Tibial artery (tissue), 4 donors: ENCODE measurements around the gene FER.
"Not testable (repeated sequence)": the region's sequence is repeated elsewhere in the genome, so short reads cannot be mapped to it uniquely, and the experiment has no call there.

Experiments used
- DNase-seq, 2 donors: peaks; one replicate each; pipeline ENCODE4 v3.0.0-alpha.2; 2019
- H3K27ac ChIP-seq, 2 donors: fragments of 200-600 bp; sonication (generic) in 1 of 2; 1 replicate in 1 of 2; 2 replicates in 1 of 2; pipeline ENCODE4 v1.5.1; 2018 to 2019; ENCODE audit warnings: mild to moderate bottlenecking in 1 of 2
- H3K27me3 ChIP-seq, 2 donors: fragments of 200-600 bp; sonication (generic) in 1 of 2; one replicate each; pipeline versions ENCODE4 v1.5.1 to v1.6.0; 2016 to 2019
- H3K36me3 ChIP-seq, 3 donors: fragments of 200-600 bp; sonication (generic) in 2 of 3; one replicate each; pipeline ENCODE4 v1.5.1; 2016 to 2019; ENCODE audit warnings: mild to moderate bottlenecking in 2 of 3
- H3K4me1 ChIP-seq, 4 donors: fragments of 200-600 bp; sonication (generic) in 2 of 4; 1 replicate in 3 of 4; 2 replicates in 1 of 4; pipeline ENCODE4 v1.5.1; 2016 to 2019
- H3K4me3 ChIP-seq, 2 donors: fragments of 200-600 bp; sonication (generic) in 1 of 2; 1 replicate in 1 of 2; 2 replicates in 1 of 2; pipeline ENCODE4 v1.5.1; 2018 to 2019; ENCODE audit warnings: mild to moderate bottlenecking in 2 of 2
- H3K9me3 ChIP-seq, 3 donors: fragments of 200-600 bp; sonication (generic) in 1 of 3; one replicate each; pipeline ENCODE4 v1.5.1; 2016 to 2019
- CTCF ChIP-seq, 2 experiments: fragments of 200-600 bp in 1 of 2; fragments of 450-650 bp in 1 of 2; IDR thresholded peaks; one replicate each; pipeline ENCODE4 v1.5.1; 2017 to 2019; ENCODE audit warnings: antibody characterized with exemption in 2 of 2, mild to moderate bottlenecking in 1 of 2, moderate library complexity in 1 of 2
- intact Hi-C: fragments of 100-400 bp; cut with DNase I; formaldehyde crosslinking; loops from one replicate; pipeline ENCODE4 v1.15.0; 2023; ENCODE audit warnings: low total_unique reads

The FER gene

GRCh38 chr5:108898257-108898656 lies 150.6 kb downstream of the FER start:
- no peaks in the 10 kb centered on the region for H3K9me3 ChIP-seq
- no peak for DNase-seq
- no peak overlapping the region for H3K4me3 ChIP-seq
- TF ChIP-seq CTCF (IDR thresholded peaks at IDR 0.05), result no peak
- H3K36me3 ChIP-seq, result peaks cover 3 to 23% (median 12%) of the 10 kb centered on the region in 3 donors
- H3K4me1 ChIP-seq, result no peaks in the 10 kb centered on the region
- no peak overlapping the region for H3K27ac ChIP-seq
- H3K27me3 ChIP-seq, result no peaks in the 10 kb centered on the region
- intact Hi-C loops, result no loop called here

DNA sequence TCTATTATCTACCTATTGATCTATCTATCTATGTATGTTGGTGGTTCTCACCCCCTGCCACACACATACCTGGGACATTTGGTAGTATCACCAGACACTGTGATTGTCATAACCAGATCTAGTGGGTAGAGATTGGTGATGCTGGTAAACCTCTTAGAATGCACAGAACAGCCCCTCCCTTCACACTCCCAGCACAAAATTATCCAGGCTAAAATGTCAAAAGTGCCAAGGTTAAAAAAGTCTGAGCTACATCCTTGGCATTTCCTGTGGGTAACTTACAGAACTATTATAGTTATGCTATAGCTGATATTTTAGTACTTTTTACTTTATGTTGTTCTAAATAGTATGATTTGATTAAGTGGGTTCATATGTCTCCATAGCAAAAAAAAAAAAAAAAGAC lies 151.0 kb downstream of the FER start:
- intact Hi-C loops, result no loop called here
- no peaks in the 10 kb centered on the region for H3K4me1 ChIP-seq
- H3K27me3 ChIP-seq, result no peaks in the 10 kb centered on the region
- H3K9me3 ChIP-seq, result no peaks in the 10 kb centered on the region
- no peak overlapping the region for H3K27ac ChIP-seq
- DNase-seq, result no peak
- no peak overlapping the region for H3K4me3 ChIP-seq
- H3K36me3 ChIP-seq, result peaks cover 3 to 20% (median 12%) of the 10 kb centered on the region in 3 donors
- no peak for TF ChIP-seq CTCF (IDR thresholded peaks at IDR 0.05)

DNA sequence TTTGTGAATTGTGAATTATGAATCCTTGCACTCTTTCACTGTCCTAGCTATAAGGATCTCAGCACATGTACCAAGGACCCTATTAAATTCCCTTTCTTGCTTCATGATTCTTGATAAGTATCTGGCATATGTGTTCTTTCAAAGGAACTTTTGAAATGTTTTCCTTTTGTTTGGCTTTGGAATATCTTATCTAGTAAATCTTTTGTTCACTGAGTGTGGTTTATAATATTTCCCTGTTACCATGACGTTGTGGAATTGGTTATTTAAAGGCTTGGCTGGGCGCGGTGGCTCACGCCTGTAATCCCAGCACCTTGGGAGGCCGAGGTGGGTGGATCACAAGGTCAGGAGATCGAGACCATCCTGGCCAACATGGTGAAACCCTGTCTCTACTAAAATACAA lies 151.5 kb downstream of the FER start:
- H3K4me1 ChIP-seq, H3K27me3 ChIP-seq, intact Hi-C loops, H3K9me3 ChIP-seq, DNase-seq, H3K4me3 ChIP-seq, H3K27ac ChIP-seq: not testable (repeated sequence)
- H3K36me3 ChIP-seq, result peaks cover 2 to 14% (median 10%) of the 10 kb centered on the region in 3 donors

- Histone ChIP-seq H3K9me3 (no peaks in the 10 kb centered on the region), H3K36me3 (peaks cover 0 to 10% (median 6%) of the 10 kb centered on the region in 3 donors), H3K4me1 (no peaks in the 10 kb centered on the region), H3K27ac (no peak overlapping the region), H3K4me3 (no peak overlapping the region), H3K27me3 (no peaks in the 10 kb centered on the region)
- TF ChIP-seq CTCF (IDR thresholded peaks at IDR 0.05), result no peak
- intact Hi-C loops, result no loop called here
- no peak for DNase-seq
These were observed 153.0 kb downstream of the FER start for GRCh38 chr5:108900668-108901067.

GRCh38 chr5:108905805-108906204 lies 158.1 kb downstream of the FER start:
- no peak overlapping the region for H3K27ac ChIP-seq
- DNase-seq, result no peak
- no peaks in the 10 kb centered on the region for H3K4me1 ChIP-seq
- intact Hi-C loops, result no loop called here
- no peak for TF ChIP-seq CTCF (IDR thresholded peaks at IDR 0.05)
- peaks cover 0 to 7% (median 0%) of the 10 kb centered on the region in 3 donors for H3K36me3 ChIP-seq
- H3K27me3 ChIP-seq, result no peaks in the 10 kb centered on the region
- no peak overlapping the region for H3K4me3 ChIP-seq
- H3K9me3 ChIP-seq, result no peaks in the 10 kb centered on the region

GRCh38 chr5:108910627-108911026 lies 162.9 kb downstream of the FER start:
- intact Hi-C loops, result no loop called here
- no peak for TF ChIP-seq CTCF (IDR thresholded peaks at IDR 0.05)
- H3K9me3 ChIP-seq, result no peaks in the 10 kb centered on the region

More at GRCh38 chr5:108910627-108911026, 162.9 kb downstream of the FER start:
- no peaks in the 10 kb centered on the region for H3K4me1 ChIP-seq
- H3K4me3 ChIP-seq, result no peak overlapping the region
- peaks cover 0 to 10% (median 0%) of the 10 kb centered on the region in 3 donors for H3K36me3 ChIP-seq
- H3K27me3 ChIP-seq, result no peaks in the 10 kb centered on the region
- H3K27ac ChIP-seq, result no peak overlapping the region
- no peak for DNase-seq
